Stomach (tissue), 9 donors: Measurements from ENCODE around the gene SPECC1. TPM values are rescaled to one million over a fixed set of nuclear protein-coding genes. Genes with fewer than 3 reads are reported as not detected.

ENCODE experiments used
- DNase-seq, 2 donors: peaks; one replicate each; pipeline versions ENCODE4 v3.0.0 to v3.0.0-alpha.2; 2013 to 2019
- H3K27ac ChIP-seq, 5 donors: fragments of 200-600 bp in 4 of 5; sonication (generic) in 4 of 5; one replicate each; pipeline ENCODE4 v1.5.1; 2013 to 2019; ENCODE audit warnings: mild to moderate bottlenecking in 1 of 5, moderate library complexity in 1 of 5
- H3K27me3 ChIP-seq, 3 donors: fragments of 200-600 bp; sonication (generic); one replicate each; pipeline ENCODE4 v1.5.1; 2017 to 2019; ENCODE audit warnings: mixed run types in 1 of 3
- H3K36me3 ChIP-seq, 4 donors: fragments of 200-600 bp; sonication (generic); 1 replicate in 3 of 4; 2 replicates in 1 of 4; pipeline ENCODE4 v1.5.1; 2016 to 2019
- H3K4me1 ChIP-seq, 4 donors: fragments of 200-600 bp; sonication (generic); one replicate each; pipeline ENCODE4 v1.5.1; 2016 to 2019
- H3K4me3 ChIP-seq, 4 donors: fragments of 200-600 bp; sonication (generic) in 3 of 4; one replicate each; pipeline ENCODE4 v1.5.1; 2016 to 2019; ENCODE audit warnings: mild to moderate bottlenecking in 1 of 4
- H3K9me3 ChIP-seq, 4 donors: fragments of 200-600 bp; sonication (generic); one replicate each; pipeline ENCODE4 v1.5.1; 2016 to 2019
- EP300 ChIP-seq: sonication (generic); formaldehyde crosslinking; IDR thresholded peaks from one replicate; pipeline ENCODE4 v1.6.1; 2017; ENCODE audit warnings: antibody characterized with exemption
- POLR2A ChIP-seq, 4 donors: fragments of 450-650 bp; IDR thresholded peaks; one replicate each; pipeline ENCODE4 v1.6.1; 2016; ENCODE audit warnings: antibody characterized with exemption in 4 of 4, control low read depth in 2 of 4, mild to moderate bottlenecking in 1 of 4, moderate library complexity in 1 of 4
- POLR2AphosphoS5 ChIP-seq, 3 donors: sonication (generic); formaldehyde crosslinking; IDR thresholded peaks; one replicate each; pipeline ENCODE4 v1.6.1; 2016; ENCODE audit warnings: antibody characterized with exemption in 3 of 3
- WGBS, 5 donors: extraction: QIAGEN DNeasy Blood & Tissue Kit in 3 of 5; methylation state at CpG; one replicate each; pipeline versions ENCODE4 v1.1.5 to v1.1.7; 2013 to 2018; 5-methylcytosine and 5-hydroxymethylcytosine counted together
- intact Hi-C: fragments of 100-400 bp; cut with DNase I; formaldehyde crosslinking; loops from one replicate; pipeline ENCODE4 v1.15.1; 2023; ENCODE audit warnings: low total_unique reads
- polyA plus RNA-seq, 3 donors: library from polyadenylated mRNA; stranded (reverse); fragments of 200-250 nt; gene quantifications; one replicate each; pipeline ENCODE4 v1.2.3, GENCODE V29; 2013
- total RNA-seq, 5 donors: library from RNA; depleted of rRNA; stranded (reverse); fragments of >200 nt; gene quantifications; one replicate each; pipeline versions ENCODE4 v1.1.0 to v1.2.3, GENCODE V29; 2014 to 2016
- TF ChIP-seq, protein P1 (sequence below), 7 experiments: fragments of 450-650 bp in 4 of 7; fragments of 200-600 bp in 3 of 7; sonication (generic) in 3 of 7; IDR thresholded peaks; one replicate each; pipeline ENCODE4 v1.5.1; 2016 to 2019; ENCODE audit warnings: antibody characterized with exemption in 7 of 7, control low read depth in 2 of 7, mild to moderate bottlenecking in 1 of 7
- donor health status: healthy with polysubstance abuse.
- donor health status: Bipolar disorder and iron deficiency.
- donor health status: healthy.

Gene SPECC1
- total and polyA plus RNA-seq, 8 donors: 12.8 to 161 (median 34.5) TPM

DNA sequence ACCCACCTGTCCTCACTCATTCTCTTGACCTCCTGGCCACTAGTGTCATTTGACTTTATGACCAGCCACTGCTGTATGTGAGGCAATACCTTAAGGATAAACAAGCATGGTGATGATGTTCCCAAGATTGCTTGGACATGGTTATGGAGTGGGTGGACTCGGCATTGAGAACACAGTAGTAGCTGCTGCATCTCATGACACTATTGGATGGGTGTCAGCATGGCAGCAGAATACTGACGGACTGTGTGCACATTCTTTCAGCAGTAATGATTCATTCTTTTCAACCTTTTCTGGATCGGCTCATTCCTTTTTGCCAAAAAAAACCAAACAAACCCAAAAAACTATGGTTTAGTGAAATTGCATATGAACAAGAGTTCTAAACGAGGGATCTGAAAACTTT, 13.5 kb downstream of the SPECC1 start:
- TF ChIP-seq, protein P1, sequence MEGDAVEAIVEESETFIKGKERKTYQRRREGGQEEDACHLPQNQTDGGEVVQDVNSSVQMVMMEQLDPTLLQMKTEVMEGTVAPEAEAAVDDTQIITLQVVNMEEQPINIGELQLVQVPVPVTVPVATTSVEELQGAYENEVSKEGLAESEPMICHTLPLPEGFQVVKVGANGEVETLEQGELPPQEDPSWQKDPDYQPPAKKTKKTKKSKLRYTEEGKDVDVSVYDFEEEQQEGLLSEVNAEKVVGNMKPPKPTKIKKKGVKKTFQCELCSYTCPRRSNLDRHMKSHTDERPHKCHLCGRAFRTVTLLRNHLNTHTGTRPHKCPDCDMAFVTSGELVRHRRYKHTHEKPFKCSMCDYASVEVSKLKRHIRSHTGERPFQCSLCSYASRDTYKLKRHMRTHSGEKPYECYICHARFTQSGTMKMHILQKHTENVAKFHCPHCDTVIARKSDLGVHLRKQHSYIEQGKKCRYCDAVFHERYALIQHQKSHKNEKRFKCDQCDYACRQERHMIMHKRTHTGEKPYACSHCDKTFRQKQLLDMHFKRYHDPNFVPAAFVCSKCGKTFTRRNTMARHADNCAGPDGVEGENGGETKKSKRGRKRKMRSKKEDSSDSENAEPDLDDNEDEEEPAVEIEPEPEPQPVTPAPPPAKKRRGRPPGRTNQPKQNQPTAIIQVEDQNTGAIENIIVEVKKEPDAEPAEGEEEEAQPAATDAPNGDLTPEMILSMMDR (IDR thresholded peaks at IDR 0.05): no peak
- TF ChIP-seq POLR2A (IDR thresholded peaks at IDR 0.05) (no peak), EP300 (no peak), POLR2AphosphoS5 (IDR thresholded peaks at IDR 0.05) (no peak)
- intact Hi-C loops: no loop called here
- Histone ChIP-seq H3K27me3 (no peaks in the 10 kb centered on the region), H3K36me3 (no peaks in the 10 kb centered on the region), H3K4me3 (no peak overlapping the region), H3K27ac (no peak overlapping the region), H3K4me1 (no peaks in the 10 kb centered on the region), H3K9me3 (no peaks in the 10 kb centered on the region)
- WGBS, 5 donors: 70 to 85% (median 80%) methylated on average over 4 of the region's 4 CpGs
- DNase-seq: no peak

DNA sequence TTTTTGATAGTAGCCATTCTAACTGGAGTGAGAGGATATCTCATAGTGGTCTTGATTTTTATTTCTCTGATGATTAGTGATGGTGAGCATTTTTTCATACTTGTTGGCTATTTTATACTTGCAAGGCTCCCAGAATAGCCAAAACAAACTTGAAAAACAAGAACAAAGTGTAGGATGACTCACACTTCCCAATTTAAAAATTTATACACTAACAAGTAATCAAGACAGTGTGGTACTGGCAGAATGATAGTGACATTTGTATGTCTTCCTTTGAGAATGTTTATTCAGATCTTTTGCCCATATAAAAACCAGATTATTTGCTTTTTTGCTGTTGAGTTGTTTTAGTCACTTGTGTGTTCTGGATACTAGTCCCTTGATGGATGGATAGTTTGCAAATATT, 17.8 kb downstream of the SPECC1 start:
- Histone ChIP-seq H3K9me3 (no peaks in the 10 kb centered on the region), H3K4me1 (no peaks in the 10 kb centered on the region), H3K36me3 (no peaks in the 10 kb centered on the region), H3K27me3 (no peaks in the 10 kb centered on the region), H3K27ac (no peak overlapping the region), H3K4me3 (no peak overlapping the region)
- intact Hi-C loops: no loop called here
- TF ChIP-seq POLR2AphosphoS5 (IDR thresholded peaks at IDR 0.05) (no peak), POLR2A (IDR thresholded peaks at IDR 0.05) (no peak), EP300 (no peak)
- TF ChIP-seq, protein P1 (IDR thresholded peaks at IDR 0.05): no peak
- DNase-seq: no peak

DNA sequence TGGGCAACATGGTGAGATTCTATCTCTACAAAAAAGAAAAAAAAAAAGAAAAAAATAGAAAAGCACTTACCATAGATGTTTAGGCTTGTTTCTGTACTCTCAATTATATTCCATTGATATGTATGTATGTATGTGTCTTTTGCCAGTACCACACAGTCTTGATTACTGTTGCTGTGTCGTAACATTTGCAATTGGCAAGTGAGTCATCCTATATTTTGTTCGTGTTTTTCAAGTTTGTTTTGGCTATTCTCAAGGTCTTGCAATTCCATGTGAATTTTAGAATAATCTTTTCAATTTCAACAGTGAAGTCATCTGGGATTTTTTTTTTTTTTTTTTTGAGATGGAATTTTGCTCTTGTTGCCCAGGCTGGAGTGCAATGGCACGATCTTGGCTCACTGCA, 19.3 kb downstream of the SPECC1 start:
- TF ChIP-seq POLR2A (IDR thresholded peaks at IDR 0.05): no peak
- TF ChIP-seq, protein P1 (IDR thresholded peaks at IDR 0.05): no peak
- TF ChIP-seq POLR2AphosphoS5 (IDR thresholded peaks at IDR 0.05): no peak
- Histone ChIP-seq H3K27me3 (no peaks in the 10 kb centered on the region), H3K36me3 (no peaks in the 10 kb centered on the region), H3K27ac (no peak overlapping the region), H3K4me3 (no peak overlapping the region), H3K4me1 (no peaks in the 10 kb centered on the region), H3K9me3 (no peaks in the 10 kb centered on the region)
- DNase-seq: no peak
- 77 to 90% (median 81%) methylated on average over 3 of the region's 3 CpGs for WGBS, 5 donors
- intact Hi-C loops: no loop called here

DNA sequence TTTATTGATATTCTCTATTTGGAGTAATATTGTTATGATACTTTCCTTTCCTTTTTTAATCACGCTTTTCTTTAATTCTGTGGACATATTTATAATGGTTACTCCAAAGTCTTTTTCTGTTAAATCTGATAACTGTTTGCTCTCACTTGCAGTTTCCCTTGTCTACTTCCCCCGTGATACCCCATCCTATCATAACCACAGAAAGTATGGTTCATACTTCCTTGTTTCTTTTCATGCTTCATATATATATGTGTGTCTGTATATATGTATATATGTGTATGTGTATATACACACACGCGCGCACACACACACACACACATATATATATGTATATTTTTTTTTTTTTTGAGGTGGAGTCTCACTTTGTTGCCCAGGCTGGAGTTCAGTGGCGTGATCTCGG, 23.5 kb downstream of the SPECC1 start:
- no peak for TF ChIP-seq POLR2AphosphoS5 (IDR thresholded peaks at IDR 0.05)
- TF ChIP-seq EP300: no peak
- Histone ChIP-seq H3K27me3 (no peaks in the 10 kb centered on the region), H3K9me3 (no peaks in the 10 kb centered on the region), H3K4me1 (no peaks in the 10 kb centered on the region), H3K27ac (no peak overlapping the region), H3K4me3 (no peak overlapping the region), H3K36me3 (no peaks in the 10 kb centered on the region)
- DNase-seq: no peak
- WGBS, 5 donors: 84 to 89% (median 87%) methylated on average over 7 of the region's 7 CpGs
- intact Hi-C loops: no loop called here

DNA sequence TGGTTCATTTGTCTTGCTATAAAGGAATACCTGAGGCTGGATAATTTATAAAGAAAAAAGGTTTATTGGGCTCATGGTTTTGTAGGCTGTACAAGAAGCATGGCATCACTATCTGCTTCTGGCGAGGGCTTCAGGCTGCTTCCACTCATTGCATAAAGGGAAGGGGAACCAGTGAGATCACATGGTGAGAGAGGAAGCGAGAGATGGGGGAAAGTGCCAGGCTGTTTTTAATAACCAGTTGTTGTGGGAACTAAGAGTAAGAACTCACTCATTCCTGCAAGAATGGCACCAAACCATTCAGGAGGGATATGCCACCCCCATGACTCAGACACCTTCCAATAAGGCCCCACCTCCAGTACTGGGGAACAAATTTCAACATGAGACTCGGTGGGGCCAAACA, 24.3 kb downstream of the SPECC1 start:
- no peak for TF ChIP-seq EP300
- TF ChIP-seq, protein P1 (IDR thresholded peaks at IDR 0.05): no peak
- DNase-seq: no peak
- Histone ChIP-seq H3K36me3 (no peaks in the 10 kb centered on the region), H3K27ac (no peak overlapping the region), H3K4me1 (no peaks in the 10 kb centered on the region), H3K4me3 (no peak overlapping the region), H3K9me3 (no peaks in the 10 kb centered on the region), H3K27me3 (no peaks in the 10 kb centered on the region)
- WGBS, 5 donors: 80 to 85% (median 83%) methylated on average over 3 of the region's 3 CpGs
- intact Hi-C loops: no loop called here
